ENCODE data around the gene TRIO.

The TRIO gene

DNA sequence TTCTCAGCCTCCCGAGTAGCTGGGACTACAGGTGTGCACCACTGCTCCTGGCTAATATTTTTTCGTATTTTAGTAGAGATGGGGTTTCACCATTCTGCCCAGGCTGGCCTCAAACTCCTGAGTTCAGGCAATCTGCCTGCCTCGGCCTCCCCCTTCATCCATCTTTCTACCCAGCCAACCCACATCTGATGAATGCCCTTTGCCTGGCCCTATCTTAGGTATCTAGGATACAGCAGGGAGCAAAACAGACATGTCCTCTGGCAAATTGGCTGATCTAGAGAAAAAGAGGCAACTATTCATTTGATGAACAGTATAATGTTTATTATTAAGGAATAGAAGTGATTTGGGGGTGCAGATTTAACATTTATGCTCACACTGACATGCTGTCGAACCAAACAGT lies 123.0 kb downstream of the TRIO start:
- Histone ChIP-seq H3K4me3 (ENCODE audit: low read length) (no peak overlapping the region), H3K4me1 (ENCODE audit: control insufficient read depth, insufficient read depth, low read length) (peaks cover 11% of the 10 kb centered on the region), H3K36me3 (ENCODE audit: control insufficient read depth, insufficient read depth, low read length) (no peaks in the 10 kb centered on the region), H3K9ac (ENCODE audit: low read length) (no peak overlapping the region), H3K27me3 (ENCODE audit: control insufficient read depth, insufficient read depth, low read length) (no peaks in the 10 kb centered on the region), H3K9me3 (ENCODE audit: control insufficient read depth, low read length) (no peaks in the 10 kb centered on the region)

DNA sequence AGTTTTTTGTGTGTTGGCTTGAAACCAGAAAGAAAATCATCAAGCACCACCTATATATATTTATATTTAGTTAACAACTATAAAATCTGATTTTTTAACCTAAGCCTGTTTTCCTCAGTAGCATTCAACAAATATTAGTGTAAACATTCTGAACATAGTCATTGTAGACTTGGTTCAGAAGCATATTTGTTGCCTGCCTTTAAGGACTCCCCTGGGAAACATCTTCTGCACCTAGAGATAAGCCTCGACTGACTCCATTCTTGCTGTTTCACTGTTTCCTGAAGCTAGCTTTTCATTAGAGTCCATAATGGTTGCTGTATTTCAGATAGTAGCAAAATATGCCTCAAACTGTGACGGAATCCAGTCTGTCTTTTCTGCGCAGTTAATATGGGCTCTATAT lies 123.5 kb downstream of the TRIO start:
- Histone ChIP-seq H3K9ac (ENCODE audit: low read length) (no peak overlapping the region), H3K4me3 (ENCODE audit: low read length) (no peak overlapping the region), H3K36me3 (ENCODE audit: control insufficient read depth, insufficient read depth, low read length) (no peaks in the 10 kb centered on the region), H3K27me3 (ENCODE audit: control insufficient read depth, insufficient read depth, low read length) (no peaks in the 10 kb centered on the region), H3K9me3 (ENCODE audit: control insufficient read depth, low read length) (no peaks in the 10 kb centered on the region), H3K4me1 (ENCODE audit: control insufficient read depth, insufficient read depth, low read length) (peaks cover 11% of the 10 kb centered on the region)

DNA sequence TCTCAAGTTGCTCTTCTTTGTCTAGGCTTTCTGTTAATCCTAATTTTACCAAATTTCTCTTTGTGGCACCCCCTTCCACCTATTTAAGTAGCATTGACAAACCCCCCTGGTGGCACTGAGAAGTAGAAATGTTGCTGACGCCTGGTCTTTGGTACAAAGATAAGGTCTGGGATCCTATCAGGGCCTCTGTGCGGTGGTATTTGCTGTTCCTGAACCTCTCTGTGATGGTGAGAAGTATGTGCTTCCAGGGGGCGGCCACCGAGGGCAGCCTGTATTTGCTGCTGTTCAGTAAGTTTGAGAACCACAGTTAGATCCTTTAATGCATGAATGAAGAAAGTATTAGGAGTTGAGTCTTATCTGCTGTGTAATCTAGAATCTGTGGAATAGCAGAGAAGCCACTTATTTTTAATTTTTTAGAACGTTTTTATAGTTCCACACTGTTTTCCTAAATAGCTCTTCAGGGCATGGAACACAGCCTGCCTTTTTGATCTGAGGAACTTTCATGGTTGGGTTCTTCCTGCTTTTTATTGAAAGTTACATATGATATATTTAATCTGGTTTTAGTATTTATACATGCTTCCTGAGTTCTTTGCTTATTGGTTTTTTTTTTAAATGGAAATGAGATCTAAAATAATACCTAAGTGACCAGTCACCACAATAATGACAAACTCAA lies 124.2 kb downstream of the TRIO start:
- H3K4me3 ChIP-seq (ENCODE audit: low read length): no peak overlapping the region
- H3K36me3 ChIP-seq (ENCODE audit: control insufficient read depth, insufficient read depth, low read length): no peaks in the 10 kb centered on the region
- H3K9ac ChIP-seq (ENCODE audit: low read length): no peak overlapping the region
- no peaks in the 10 kb centered on the region for H3K9me3 ChIP-seq (ENCODE audit: control insufficient read depth, low read length)
- peaks cover 11% of the 10 kb centered on the region for H3K4me1 ChIP-seq (ENCODE audit: control insufficient read depth, insufficient read depth, low read length)
- no peaks in the 10 kb centered on the region for H3K27me3 ChIP-seq (ENCODE audit: control insufficient read depth, insufficient read depth, low read length)

DNA sequence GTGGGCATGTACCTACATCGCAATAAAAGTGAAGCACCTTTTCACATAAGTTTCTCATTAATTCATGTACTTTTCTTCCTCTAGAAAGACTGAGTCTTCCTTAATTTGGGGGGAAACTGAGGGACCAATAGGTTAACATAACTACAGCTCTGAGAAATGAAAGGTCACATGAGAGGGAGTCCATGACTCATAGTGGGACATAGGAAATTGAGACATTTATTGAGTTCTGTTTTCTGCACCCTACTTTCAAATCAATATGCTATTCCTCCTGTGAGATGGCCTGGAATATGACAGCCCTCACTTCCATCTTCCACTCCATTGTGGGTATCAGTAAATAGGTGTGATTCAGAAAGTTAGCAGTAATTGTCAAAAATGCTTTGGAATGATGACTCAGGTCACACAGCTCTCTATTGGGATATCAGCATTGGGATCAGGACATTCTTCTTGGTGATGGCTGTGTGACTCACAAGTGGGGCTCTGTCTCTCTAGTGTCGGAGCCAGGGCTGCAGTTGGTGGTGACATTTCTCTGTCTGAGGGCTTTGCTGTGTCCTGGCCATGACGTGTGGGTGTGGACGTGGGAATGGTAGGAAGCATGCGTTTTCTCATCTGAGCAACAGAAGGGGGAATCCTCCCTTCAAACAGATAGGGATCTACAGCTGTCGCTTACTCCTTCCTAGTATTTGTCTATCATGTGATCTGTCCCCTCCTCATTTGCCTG lies 125.0 kb downstream of the TRIO start:
- H3K27me3 ChIP-seq (ENCODE audit: control insufficient read depth, insufficient read depth, low read length): no peaks in the 10 kb centered on the region
- no peak overlapping the region for H3K4me3 ChIP-seq (ENCODE audit: low read length)
- H3K4me1 ChIP-seq (ENCODE audit: control insufficient read depth, insufficient read depth, low read length): peaks cover 11% of the 10 kb centered on the region
- H3K9me3 ChIP-seq (ENCODE audit: control insufficient read depth, low read length): no peaks in the 10 kb centered on the region
- no peaks in the 10 kb centered on the region for H3K36me3 ChIP-seq (ENCODE audit: control insufficient read depth, insufficient read depth, low read length)
- no peak overlapping the region for H3K9ac ChIP-seq (ENCODE audit: low read length)

DNA sequence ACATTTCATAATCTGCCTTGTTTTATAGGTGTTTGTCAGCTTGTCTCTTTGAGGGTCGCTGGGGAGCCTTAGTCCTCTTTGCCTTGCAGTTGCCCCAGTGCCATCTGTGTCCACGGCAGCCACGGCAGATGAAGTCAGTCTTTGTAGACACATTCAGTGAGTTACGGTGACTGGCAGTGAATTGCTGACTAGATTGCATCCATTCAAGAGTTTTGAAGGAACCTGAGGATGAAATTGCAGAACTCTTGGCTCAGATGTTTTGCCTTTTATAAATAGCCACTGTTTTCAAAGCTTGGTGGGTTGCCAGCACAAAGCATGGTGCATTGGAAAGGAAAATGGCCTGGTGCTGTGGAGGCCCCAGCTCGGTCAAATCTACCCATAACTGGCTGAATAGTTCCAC lies 125.6 kb downstream of the TRIO start:
- Histone ChIP-seq H3K4me1 (ENCODE audit: control insufficient read depth, insufficient read depth, low read length) (peaks cover 11% of the 10 kb centered on the region), H3K4me3 (ENCODE audit: low read length) (no peak overlapping the region), H3K27me3 (ENCODE audit: control insufficient read depth, insufficient read depth, low read length) (no peaks in the 10 kb centered on the region), H3K9me3 (ENCODE audit: control insufficient read depth, low read length) (no peaks in the 10 kb centered on the region), H3K9ac (ENCODE audit: low read length) (no peak overlapping the region), H3K36me3 (ENCODE audit: control insufficient read depth, insufficient read depth, low read length) (no peaks in the 10 kb centered on the region)

DNA sequence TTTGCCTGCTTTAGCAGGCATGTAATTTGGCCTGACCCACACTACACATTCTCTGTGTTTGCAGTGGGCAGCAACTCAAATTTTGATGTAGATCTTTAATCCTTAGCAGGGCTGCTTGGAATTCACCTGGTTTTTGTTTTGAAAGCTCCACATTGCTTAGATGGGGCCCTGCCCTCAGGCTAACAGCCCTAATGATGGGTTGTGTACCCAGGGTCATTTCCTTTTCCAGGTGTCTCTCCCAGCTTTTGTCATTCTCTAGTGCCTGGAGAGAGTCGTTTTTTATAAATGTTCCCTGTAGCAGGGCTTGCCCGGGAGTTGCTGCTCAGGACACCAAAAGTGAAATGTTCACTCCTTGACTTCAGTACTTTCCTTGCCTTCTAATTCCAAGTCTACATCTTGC lies 126.3 kb downstream of the TRIO start:
- no peaks in the 10 kb centered on the region for H3K9me3 ChIP-seq (ENCODE audit: control insufficient read depth, low read length)
- peaks cover 11% of the 10 kb centered on the region for H3K4me1 ChIP-seq (ENCODE audit: control insufficient read depth, insufficient read depth, low read length)
- no peak overlapping the region for H3K4me3 ChIP-seq (ENCODE audit: low read length)
- no peak overlapping the region for H3K9ac ChIP-seq (ENCODE audit: low read length)
- no peaks in the 10 kb centered on the region for H3K36me3 ChIP-seq (ENCODE audit: control insufficient read depth, insufficient read depth, low read length)
- H3K27me3 ChIP-seq (ENCODE audit: control insufficient read depth, insufficient read depth, low read length): no peaks in the 10 kb centered on the region

DNA sequence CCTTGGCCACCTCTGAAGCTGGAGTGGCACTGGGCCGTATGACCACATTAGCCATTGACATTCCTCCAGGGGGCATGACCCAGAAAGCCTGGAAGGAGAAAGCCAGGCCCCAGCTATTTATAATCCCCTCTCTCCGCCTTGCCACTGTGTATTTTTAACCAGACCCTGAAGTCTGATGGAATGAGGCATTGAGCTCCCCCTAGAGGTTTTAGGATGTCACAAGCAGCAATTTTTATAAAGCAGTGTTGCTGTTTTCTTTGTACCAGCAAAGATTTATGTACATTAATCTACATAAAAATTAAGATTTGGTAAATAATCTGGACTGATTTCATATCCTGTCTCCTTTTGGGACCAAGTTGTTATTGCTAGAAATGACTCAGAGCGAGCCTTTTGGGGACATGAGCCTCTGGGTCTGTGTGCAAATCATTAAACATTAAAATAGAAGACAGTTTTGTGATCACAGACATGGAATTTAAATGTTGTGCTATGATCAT lies 127.1 kb downstream of the TRIO start:
- no peaks in the 10 kb centered on the region for H3K36me3 ChIP-seq (ENCODE audit: control insufficient read depth, insufficient read depth, low read length)
- no peak overlapping the region for H3K9ac ChIP-seq (ENCODE audit: low read length)
- H3K9me3 ChIP-seq (ENCODE audit: control insufficient read depth, low read length): no peaks in the 10 kb centered on the region
- H3K27me3 ChIP-seq (ENCODE audit: control insufficient read depth, insufficient read depth, low read length): no peaks in the 10 kb centered on the region
- no peak overlapping the region for H3K4me3 ChIP-seq (ENCODE audit: low read length)
- peaks cover 5% of the 10 kb centered on the region for H3K4me1 ChIP-seq (ENCODE audit: control insufficient read depth, insufficient read depth, low read length)

DNA sequence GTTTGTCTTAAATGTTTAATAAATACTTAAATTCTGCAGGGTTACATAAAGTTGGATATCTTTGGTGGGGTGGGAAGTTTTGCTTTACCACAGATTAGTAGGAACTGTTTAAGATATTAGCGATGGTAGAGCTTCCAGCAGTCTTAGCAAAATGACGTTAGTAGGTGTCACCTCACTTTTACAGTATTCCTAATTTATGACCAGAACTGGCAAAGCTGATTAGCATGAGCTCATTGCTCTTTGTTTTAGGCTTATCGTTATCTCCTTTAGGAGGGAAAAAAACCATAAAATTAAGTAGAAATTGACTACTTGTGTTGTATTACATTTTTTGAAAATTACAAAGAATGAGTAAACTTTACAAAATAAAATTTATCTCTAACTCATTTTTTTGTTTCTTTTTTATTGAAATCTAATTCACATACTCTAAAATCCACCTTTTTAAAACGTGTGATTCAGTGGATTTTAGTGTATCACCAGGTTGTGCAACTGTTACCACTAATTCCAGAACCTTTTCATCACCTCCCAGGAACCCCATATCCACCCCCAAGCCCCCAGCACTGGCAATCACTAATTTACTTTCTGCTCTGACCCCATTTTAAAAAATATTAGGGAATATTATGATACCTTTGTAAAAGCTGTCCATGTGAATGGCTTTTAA lies 129.5 kb downstream of the TRIO start:
- Histone ChIP-seq H3K4me3 (ENCODE audit: low read length) (no peak overlapping the region), H3K9ac (ENCODE audit: low read length) (no peak overlapping the region), H3K36me3 (ENCODE audit: control insufficient read depth, insufficient read depth, low read length) (no peaks in the 10 kb centered on the region), H3K27me3 (ENCODE audit: control insufficient read depth, insufficient read depth, low read length) (no peaks in the 10 kb centered on the region), H3K4me1 (ENCODE audit: control insufficient read depth, insufficient read depth, low read length) (peaks cover 5% of the 10 kb centered on the region), H3K9me3 (ENCODE audit: control insufficient read depth, low read length) (no peaks in the 10 kb centered on the region)

DNA sequence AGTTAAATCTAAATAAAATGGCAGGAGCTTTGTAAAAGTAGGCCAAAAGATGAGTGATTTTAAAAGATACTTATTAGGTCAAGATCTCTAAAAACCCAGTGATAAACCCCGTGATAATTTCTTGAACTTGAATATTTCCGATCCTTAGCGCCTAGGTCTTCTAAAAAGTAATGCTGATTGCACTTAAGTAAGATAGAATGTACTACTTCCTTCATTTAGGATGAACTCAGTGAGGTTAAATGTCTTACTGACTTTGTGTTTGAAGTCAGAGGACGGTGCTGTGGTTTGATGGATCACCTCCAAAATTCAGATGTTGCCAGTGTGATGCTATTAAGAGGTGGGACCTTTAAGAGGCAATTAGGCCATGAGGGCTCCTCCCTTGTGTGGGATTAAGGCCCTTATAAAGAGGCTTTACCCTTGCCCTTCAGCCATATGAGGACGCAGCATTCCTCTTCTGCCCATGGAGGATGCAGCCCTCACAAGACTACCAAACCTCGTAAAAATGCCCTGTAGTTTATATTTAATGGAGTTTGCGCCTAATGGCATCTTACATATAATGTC lies 130.1 kb downstream of the TRIO start:
- H3K4me1 ChIP-seq (ENCODE audit: control insufficient read depth, insufficient read depth, low read length): peaks cover 5% of the 10 kb centered on the region
- H3K4me3 ChIP-seq (ENCODE audit: low read length): no peak overlapping the region
- no peaks in the 10 kb centered on the region for H3K27me3 ChIP-seq (ENCODE audit: control insufficient read depth, insufficient read depth, low read length)
- H3K36me3 ChIP-seq (ENCODE audit: control insufficient read depth, insufficient read depth, low read length): no peaks in the 10 kb centered on the region
- no peaks in the 10 kb centered on the region for H3K9me3 ChIP-seq (ENCODE audit: control insufficient read depth, low read length)
- no peak overlapping the region for H3K9ac ChIP-seq (ENCODE audit: low read length)

DNA sequence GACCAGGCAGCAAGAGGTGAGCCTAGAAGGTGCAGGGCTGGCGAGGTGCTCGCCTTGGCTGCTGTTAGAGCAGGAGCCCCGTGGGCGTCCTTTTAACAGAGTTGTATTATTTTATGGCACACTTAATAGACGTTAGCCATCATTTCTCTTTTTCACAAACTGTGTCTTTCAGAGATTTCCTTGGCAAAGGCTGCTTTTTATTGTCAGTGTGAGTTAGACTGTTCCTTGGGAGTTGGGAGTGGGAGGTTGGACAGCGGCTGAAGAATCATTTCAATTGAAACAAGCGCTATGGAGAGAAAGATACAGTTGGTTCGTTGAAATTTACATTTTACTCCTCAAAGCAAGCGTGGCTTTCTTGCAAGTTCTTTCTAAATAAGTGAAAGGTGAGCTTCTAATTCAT lies 133.2 kb downstream of the TRIO start:
- no peak overlapping the region for H3K4me3 ChIP-seq (ENCODE audit: low read length)
- no peaks in the 10 kb centered on the region for H3K36me3 ChIP-seq (ENCODE audit: control insufficient read depth, insufficient read depth, low read length)
- H3K27me3 ChIP-seq (ENCODE audit: control insufficient read depth, insufficient read depth, low read length): no peaks in the 10 kb centered on the region
- no peak overlapping the region for H3K9ac ChIP-seq (ENCODE audit: low read length)
- H3K9me3 ChIP-seq (ENCODE audit: control insufficient read depth, low read length): no peaks in the 10 kb centered on the region
- H3K4me1 ChIP-seq (ENCODE audit: control insufficient read depth, insufficient read depth, low read length): no peaks in the 10 kb centered on the region

DNA sequence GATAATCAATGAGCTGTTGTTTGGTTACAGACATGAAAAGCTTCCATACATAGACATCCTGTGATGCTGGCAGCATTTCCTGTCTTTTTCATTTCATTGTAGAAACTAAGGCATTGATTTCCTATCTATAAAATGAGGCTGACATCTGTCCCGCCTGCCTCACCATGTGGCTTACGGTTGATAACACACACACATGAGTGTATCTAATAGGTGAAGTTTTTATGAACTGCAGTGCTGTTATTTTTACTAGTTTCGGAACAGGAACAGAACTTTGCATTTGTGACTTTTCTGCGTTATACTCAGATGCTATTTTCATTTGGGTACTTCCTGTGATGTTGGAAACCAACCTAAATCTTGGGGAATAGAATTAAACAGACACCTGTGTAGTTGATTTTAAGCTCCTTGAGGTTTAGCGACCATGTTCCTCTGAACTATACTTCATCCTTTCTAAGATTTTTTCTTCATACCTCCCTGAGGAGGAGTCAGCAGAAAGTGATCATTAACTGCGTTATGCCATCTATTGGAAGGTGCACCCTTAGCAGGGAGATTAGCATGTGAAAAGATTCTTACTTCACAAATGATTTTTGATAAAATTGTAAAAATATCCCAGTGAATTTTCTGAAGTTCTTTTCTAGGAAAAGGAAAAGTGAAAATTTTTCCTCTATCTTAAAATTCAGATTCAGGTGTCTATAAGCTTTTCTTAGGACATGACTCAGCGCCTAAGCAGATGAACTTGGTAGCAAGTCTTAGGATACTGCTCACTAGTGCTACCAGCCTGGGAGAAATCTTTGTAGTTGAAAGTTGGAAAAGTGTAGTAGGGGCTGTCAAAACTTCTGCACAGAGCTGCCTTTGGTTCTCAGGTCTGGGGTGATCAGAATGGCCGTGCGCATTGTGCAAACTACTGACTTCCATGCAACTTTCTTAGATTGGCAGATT lies 134.5 kb downstream of the TRIO start:
- no peaks in the 10 kb centered on the region for H3K27me3 ChIP-seq (ENCODE audit: control insufficient read depth, insufficient read depth, low read length)
- no peaks in the 10 kb centered on the region for H3K36me3 ChIP-seq (ENCODE audit: control insufficient read depth, insufficient read depth, low read length)
- H3K9ac ChIP-seq (ENCODE audit: low read length): no peak overlapping the region
- H3K9me3 ChIP-seq (ENCODE audit: control insufficient read depth, low read length): no peaks in the 10 kb centered on the region
- no peak overlapping the region for H3K4me3 ChIP-seq (ENCODE audit: low read length)
- no peaks in the 10 kb centered on the region for H3K4me1 ChIP-seq (ENCODE audit: control insufficient read depth, insufficient read depth, low read length)
